Measurements from ENCODE around the gene C6orf62. TPM values are rescaled to one million over a fixed set of nuclear protein-coding genes. Genes with fewer than 3 reads are reported as not detected.
"Not testable (repeated sequence)": the region's sequence is repeated elsewhere in the genome, so short reads cannot be mapped to it uniquely, and the experiment has no call there.

The C6orf62 gene
- total and polyA plus RNA-seq, 11 donors: 20.8 to 92.8 (median 40.7) TPM

DNA sequence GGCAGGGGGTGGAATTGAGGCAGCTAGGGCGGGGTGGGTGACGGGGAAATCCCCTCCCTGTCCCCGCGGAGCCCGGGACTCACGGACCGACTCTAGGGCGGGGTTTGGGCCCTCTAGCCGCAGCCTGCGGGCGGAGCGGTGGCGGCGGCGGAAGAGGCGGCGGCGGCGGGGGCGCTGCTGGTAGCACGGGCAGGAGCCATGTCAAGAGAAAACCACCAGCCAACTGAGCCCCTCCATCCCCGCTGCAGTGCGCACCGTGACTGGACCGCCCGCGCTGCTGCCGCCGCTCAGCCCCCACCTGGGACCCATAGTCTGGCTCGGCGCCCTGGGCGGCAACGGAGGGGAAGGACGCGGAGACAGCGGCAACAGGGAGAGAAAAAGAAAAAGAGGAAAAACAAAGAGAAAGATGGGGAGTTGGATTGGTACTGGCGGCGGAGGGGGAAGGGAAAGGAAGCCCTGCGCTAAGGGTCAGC lies 1.2 kb upstream of the C6orf62 start:
- Histone ChIP-seq H3K4me1 (peaks cover 0 to 48% (median 38%) of the 10 kb centered on the region in 12 donors), H3K4me3 (peak overlapping the region; percentile 75 to 97 (median 93)), H3K27ac (peak overlapping the region; percentile 93 to 100 (median 99)), H3K27me3 (no peaks in the 10 kb centered on the region), H3K9me3 (no peaks in the 10 kb centered on the region), H3K36me3 (peaks cover 0 to 42% (median 12%) of the 10 kb centered on the region in 9 donors)
- DNase-seq (peak; percentile 72 to 86 (median 75)), ATAC-seq (peak in 3 of 4 donors; percentile 29 to 56 (median 48))
- TF ChIP-seq, protein P1, sequence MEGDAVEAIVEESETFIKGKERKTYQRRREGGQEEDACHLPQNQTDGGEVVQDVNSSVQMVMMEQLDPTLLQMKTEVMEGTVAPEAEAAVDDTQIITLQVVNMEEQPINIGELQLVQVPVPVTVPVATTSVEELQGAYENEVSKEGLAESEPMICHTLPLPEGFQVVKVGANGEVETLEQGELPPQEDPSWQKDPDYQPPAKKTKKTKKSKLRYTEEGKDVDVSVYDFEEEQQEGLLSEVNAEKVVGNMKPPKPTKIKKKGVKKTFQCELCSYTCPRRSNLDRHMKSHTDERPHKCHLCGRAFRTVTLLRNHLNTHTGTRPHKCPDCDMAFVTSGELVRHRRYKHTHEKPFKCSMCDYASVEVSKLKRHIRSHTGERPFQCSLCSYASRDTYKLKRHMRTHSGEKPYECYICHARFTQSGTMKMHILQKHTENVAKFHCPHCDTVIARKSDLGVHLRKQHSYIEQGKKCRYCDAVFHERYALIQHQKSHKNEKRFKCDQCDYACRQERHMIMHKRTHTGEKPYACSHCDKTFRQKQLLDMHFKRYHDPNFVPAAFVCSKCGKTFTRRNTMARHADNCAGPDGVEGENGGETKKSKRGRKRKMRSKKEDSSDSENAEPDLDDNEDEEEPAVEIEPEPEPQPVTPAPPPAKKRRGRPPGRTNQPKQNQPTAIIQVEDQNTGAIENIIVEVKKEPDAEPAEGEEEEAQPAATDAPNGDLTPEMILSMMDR (IDR thresholded peaks at IDR 0.05): no peak
- no peak for TF ChIP-seq POLR2A (IDR thresholded peaks at IDR 0.05)
- intact Hi-C loops (cut with DNase I): loop anchor here in 8 of 10 donors (2.0 to 10.0 kb wide), 5 partner anchors 52 to 355 kb away; partner anchors contain the start of genes GMNN (in 6 of the 8), ACOT13 (in 3 of the 8) and TDP2 (in 3 of the 8)
- WGBS, 4 donors: 0 to 1% (median 0%) methylated on average over 18 to 39 of the region's 39 CpGs

DNA sequence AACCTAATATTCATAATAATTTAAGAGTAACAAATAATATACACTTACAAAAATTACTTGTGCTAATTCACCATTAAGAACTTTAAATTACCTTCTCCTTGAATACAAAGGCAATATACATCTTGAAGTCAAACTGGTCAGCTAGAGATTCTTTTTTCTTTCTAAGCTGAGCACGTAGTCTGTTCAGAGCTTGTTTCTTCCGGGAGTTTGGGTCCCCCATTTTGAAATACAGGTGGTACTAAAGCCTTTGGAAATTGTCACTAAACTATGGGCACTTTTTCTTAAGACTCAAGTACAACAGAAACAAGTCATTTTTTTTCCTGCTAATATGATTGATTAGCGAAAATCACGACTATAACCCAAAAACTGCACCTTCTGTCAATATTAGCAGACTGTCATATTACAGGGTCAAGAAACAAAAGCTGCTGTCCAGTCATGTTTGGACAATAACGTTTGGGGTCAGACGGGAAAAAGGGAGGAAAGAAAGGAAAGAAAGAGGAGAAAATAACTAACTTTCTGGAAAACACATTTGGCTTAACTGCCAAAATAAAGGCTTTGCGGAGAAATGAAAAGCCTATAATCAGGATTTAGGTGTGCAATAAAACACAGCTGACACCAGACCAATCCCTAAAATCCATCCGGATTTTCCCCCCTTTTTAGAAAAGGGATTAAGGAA lies 367 bp downstream of the C6orf62 start:
- Histone ChIP-seq H3K4me3 (peak overlapping the region; percentile 75 to 97 (median 93)), H3K27me3 (no peaks in the 10 kb centered on the region), H3K27ac (peak overlapping the region in 10 of 12 donors; percentile 93 to 100 (median 99)), H3K9me3 (no peaks in the 10 kb centered on the region), H3K36me3 (peaks cover 0 to 58% (median 28%) of the 10 kb centered on the region in 9 donors), H3K4me1 (peaks cover 3 to 64% (median 52%) of the 10 kb centered on the region in 12 donors)
- DNase-seq: no peak
- ATAC-seq: no peak
- intact Hi-C loops (cut with DNase I): loop anchor here in 3 of 10 donors (5.0 kb wide), 1 partner anchor 51 kb away; the partner anchor contains the start of genes ACOT13 (in 3 of the 3) and TDP2 (in 3 of the 3)
- TF ChIP-seq, protein P1 (IDR thresholded peaks at IDR 0.05): no peak
- no peak for TF ChIP-seq POLR2A (IDR thresholded peaks at IDR 0.05)
- 10 to 21% (median 15%) methylated on average over 8 of the region's 8 CpGs for WGBS, 4 donors

DNA sequence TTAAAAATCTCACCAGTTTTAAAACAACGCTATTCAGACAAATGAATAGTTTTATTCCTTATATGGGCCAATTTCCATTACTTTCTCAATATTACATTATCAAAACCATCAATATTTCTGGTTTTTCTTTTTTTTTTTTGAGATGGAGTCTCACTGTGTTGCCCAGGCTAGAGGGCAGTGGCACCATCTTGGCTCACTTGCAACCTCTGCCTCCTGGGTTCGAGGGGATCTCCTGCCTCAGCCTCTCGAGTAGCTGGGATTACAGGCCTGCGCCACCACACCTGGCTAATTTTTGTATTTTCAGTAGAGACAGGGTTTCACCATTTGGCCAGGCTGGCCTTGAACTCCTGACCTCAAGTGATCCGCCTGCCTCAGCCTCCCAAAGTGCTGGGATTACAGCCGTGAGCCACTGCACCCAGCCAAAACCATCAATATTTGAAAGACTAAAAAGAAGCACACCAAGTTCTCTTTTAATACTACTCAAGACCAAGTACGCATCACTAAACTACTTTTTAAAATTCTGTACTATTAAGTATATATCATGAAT lies 2.3 kb downstream of the C6orf62 start:
- not testable (repeated sequence) for ATAC-seq, H3K27me3 ChIP-seq, H3K9me3 ChIP-seq, DNase-seq
- Histone ChIP-seq H3K4me3 (peak overlapping the region in 10 of 12 donors; percentile 91 to 97 (median 94)), H3K4me1 (peaks cover 3 to 77% (median 63%) of the 10 kb centered on the region in 12 donors), H3K27ac (peak overlapping the region in 1 of 12 donors; percentile 100), H3K36me3 (peaks cover 0 to 77% (median 47%) of the 10 kb centered on the region in 9 donors)
- 80 to 93% (median 87%) methylated on average over 7 of the region's 7 CpGs for WGBS, 4 donors
- intact Hi-C loops (cut with DNase I): loop anchor here in 3 of 10 donors (1.0 to 5.0 kb wide), 2 partner anchors 9 to 49 kb away; partner anchors contain the start of genes ACOT13 (in 3 of the 3) and TDP2 (in 3 of the 3)

DNA sequence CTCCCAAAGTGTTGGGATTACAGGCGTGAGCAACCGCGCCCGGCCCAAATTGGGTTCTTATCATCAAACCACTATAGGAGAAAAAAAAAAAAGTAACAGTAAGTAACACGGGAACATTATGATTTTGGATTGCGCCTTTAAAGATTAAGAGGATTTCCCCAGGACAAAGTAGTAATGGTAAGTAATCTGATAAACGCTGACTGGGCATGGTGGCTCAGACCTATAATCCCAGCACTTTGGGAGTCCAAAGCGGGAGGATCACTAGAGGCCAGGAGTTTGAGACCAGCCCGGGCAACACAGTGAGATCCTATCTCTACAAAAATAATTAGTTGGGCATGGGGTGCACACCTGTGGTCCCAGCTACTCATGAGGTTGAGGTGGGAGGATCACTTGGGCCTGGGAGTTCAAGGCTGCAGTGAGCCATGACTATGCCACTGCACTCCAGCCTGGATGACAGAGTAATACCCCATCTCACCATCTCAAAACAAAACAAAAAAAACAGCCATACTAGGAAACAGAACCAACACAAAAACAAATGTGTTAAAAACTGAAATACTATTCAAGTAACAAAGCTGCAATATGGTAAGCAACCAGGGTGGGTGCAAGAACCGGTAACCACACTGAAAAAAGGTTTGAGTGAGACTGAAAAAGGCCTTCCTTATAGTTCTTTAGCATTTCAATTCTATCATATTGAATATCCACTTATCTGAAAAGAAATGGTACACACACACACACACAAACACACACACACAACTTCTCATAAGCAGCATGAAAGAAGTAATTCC lies 8.2 kb downstream of the C6orf62 start:
- Histone ChIP-seq H3K4me3 (no peak overlapping the region), H3K27me3 (no peaks in the 10 kb centered on the region), H3K4me1 (peaks cover 3 to 50% (median 35%) of the 10 kb centered on the region in 12 donors), H3K27ac (no peak overlapping the region), H3K36me3 (peaks cover 2 to 100% (median 100%) of the 10 kb centered on the region in 9 donors), H3K9me3 (no peaks in the 10 kb centered on the region)
- no peak for DNase-seq
- TF ChIP-seq, protein P1 (IDR thresholded peaks at IDR 0.05): no peak
- TF ChIP-seq POLR2A (IDR thresholded peaks at IDR 0.05): no peak
- intact Hi-C loops (cut with DNase I): loop anchor here in 1 of 10 donors (5.0 kb wide), 1 partner anchor 278 kb away; no protein-coding TSS in a partner anchor
- 93% methylated on average over 10 of the region's 10 CpGs for WGBS, 4 donors
- ATAC-seq: peak in 1 of 4 donors; percentile 16

All from heart left ventricle (tissue), 16 donors.